ENCODE results near the gene GRHPR. TPM values are rescaled to one million over a fixed set of nuclear protein-coding genes. Genes with fewer than 3 reads are reported as not detected.

The GRHPR gene
- total and polyA plus RNA-seq, 2 donors from 2014 or later: 101 to 257 TPM

DNA sequence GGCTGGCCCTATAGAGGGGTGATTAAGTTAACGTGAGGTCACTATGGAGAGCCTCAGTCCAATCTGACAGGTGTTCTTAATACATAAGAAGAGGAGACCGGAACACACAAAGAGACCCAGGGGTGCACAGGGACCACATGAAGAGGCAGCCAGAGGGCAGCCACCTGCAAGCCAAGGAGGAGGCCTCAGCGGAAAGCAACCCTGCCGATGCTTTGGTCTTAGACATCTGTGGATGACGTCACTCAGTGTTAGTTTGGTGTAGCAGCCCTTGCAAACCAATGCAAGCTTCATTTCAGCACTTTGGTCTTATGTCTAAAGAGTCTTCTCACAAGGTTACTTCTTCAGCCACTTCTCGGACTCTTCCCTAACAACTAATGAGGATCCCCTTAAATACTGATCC is 47.6 kb upstream of the GRHPR start:
- DNase-seq (no peak), FAIRE-seq (no peak)
- intact Hi-C loops (cut with DNase I): no loop called here
- Histone ChIP-seq H3K36me3 (ENCODE audit: control insufficient read depth in 2 of 3, insufficient read depth in 3 of 3, low read length in 3 of 3) (no peaks in the 10 kb centered on the region), H3K4me3 (ENCODE audit: low read length in 3 of 3) (no peak overlapping the region), H3K9me3 (ENCODE audit: control insufficient read depth in 2 of 3, insufficient read depth in 1 of 3, low read length in 3 of 3) (no peaks in the 10 kb centered on the region), H3K27me3 (ENCODE audit: control insufficient read depth, insufficient read depth, low read length) (no peaks in the 10 kb centered on the region), H3K9ac (ENCODE audit: low read length in 3 of 3) (no peak overlapping the region), H3K4me1 (ENCODE audit: control insufficient read depth in 2 of 3, insufficient read depth in 2 of 3, low read depth in 1 of 3, low read length in 3 of 3) (no peaks in the 10 kb centered on the region), H3K27ac (ENCODE audit: low read depth in 2 of 2, low read length in 2 of 2) (no peak overlapping the region)
- TF ChIP-seq, protein P1, sequence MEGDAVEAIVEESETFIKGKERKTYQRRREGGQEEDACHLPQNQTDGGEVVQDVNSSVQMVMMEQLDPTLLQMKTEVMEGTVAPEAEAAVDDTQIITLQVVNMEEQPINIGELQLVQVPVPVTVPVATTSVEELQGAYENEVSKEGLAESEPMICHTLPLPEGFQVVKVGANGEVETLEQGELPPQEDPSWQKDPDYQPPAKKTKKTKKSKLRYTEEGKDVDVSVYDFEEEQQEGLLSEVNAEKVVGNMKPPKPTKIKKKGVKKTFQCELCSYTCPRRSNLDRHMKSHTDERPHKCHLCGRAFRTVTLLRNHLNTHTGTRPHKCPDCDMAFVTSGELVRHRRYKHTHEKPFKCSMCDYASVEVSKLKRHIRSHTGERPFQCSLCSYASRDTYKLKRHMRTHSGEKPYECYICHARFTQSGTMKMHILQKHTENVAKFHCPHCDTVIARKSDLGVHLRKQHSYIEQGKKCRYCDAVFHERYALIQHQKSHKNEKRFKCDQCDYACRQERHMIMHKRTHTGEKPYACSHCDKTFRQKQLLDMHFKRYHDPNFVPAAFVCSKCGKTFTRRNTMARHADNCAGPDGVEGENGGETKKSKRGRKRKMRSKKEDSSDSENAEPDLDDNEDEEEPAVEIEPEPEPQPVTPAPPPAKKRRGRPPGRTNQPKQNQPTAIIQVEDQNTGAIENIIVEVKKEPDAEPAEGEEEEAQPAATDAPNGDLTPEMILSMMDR (IDR thresholded peaks at IDR 0.05; ENCODE audit: borderline replicate concordance, extremely low read depth, insufficient read depth): no peak

DNA sequence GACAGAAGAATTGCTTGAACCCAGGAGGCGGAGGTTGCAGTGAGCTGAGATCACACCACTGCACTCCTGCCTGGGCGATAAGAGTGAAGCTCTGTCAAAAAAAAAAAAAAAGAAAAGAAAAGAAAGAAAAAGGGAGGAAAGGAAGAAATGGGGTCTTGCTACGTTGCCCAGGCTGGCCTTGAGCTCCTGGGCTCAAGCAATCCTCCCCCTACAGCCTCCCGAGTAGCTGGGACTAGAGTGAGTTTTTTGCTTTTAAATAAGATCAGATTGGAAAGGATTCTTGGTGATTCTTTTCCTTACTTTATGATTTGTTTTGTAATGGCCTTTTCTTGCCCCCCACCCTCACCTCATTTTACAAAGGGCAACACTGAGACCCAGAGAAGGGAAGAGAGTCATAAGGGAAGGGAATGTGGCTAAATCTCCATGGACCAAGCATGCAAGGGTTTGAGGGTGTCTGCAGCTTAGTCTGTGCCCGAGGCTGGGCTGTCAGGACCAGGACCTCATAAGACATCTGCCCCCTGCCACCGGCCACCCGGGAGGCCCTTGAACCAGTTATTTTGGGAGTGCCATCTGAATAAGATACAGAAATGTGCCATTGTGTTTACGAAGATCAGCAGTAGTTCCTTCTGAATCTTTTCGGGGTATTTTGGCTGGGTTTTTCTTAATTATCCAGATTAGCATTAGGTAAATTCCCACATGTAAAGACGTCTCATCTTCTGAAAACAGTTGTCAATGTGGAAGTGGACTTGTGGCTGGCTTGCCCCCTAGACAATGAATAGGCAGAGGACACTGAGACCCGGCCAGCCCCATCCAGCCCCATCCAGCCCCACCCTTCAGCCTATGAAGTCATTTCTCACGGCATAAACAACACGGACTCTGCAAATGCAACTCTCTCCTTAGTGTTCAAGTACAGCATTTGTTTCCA is 44.5 kb upstream of the GRHPR start:
- no peak for FAIRE-seq
- H3K27me3 ChIP-seq (ENCODE audit: control insufficient read depth, insufficient read depth, low read length): no peaks in the 10 kb centered on the region
- intact Hi-C loops (cut with DNase I): no loop called here
- no peak overlapping the region for H3K27ac ChIP-seq (ENCODE audit: low read depth in 2 of 2, low read length in 2 of 2)
- H3K9me3 ChIP-seq (ENCODE audit: control insufficient read depth in 2 of 3, insufficient read depth in 1 of 3, low read length in 3 of 3): no peaks in the 10 kb centered on the region
- no peaks in the 10 kb centered on the region for H3K36me3 ChIP-seq (ENCODE audit: control insufficient read depth in 2 of 3, insufficient read depth in 3 of 3, low read length in 3 of 3)
- H3K9ac ChIP-seq (ENCODE audit: low read length in 3 of 3): no peak overlapping the region
- H3K4me3 ChIP-seq (ENCODE audit: low read length in 3 of 3): no peak overlapping the region
- no peaks in the 10 kb centered on the region for H3K4me1 ChIP-seq (ENCODE audit: control insufficient read depth in 2 of 3, insufficient read depth in 2 of 3, low read depth in 1 of 3, low read length in 3 of 3)
- DNase-seq: no peak
- TF ChIP-seq, protein P1 (IDR thresholded peaks at IDR 0.05; ENCODE audit: borderline replicate concordance, extremely low read depth, insufficient read depth): no peak

DNA sequence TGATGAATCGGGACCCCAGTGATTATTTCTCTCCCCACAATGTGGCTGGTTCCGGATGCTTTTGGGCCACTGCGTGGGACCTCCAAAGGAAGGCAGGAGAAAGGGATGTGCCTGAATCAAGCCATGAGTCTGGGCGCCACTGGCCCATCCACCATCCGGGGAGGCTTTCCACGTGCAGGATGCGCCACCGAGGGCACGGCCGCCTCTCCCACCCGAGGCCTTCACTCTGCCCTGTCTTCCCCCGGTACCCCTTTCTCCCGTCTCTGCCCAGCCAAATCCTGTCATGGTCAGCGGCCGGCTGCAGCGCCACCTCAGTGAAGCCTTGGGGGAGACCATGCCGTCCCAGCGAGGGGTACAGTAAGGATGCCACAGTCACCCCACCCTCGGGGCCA is 43.9 kb upstream of the GRHPR start:
- intact Hi-C loops (cut with DNase I): no loop called here
- TF ChIP-seq, protein P1 (IDR thresholded peaks at IDR 0.05; ENCODE audit: borderline replicate concordance, extremely low read depth, insufficient read depth): no peak
- Histone ChIP-seq H3K4me3 (ENCODE audit: low read length in 3 of 3) (no peak overlapping the region), H3K9ac (ENCODE audit: low read length in 3 of 3) (no peak overlapping the region), H3K27ac (ENCODE audit: low read depth in 2 of 2, low read length in 2 of 2) (no peak overlapping the region), H3K36me3 (ENCODE audit: control insufficient read depth in 2 of 3, insufficient read depth in 3 of 3, low read length in 3 of 3) (no peaks in the 10 kb centered on the region), H3K4me1 (ENCODE audit: control insufficient read depth in 2 of 3, insufficient read depth in 2 of 3, low read depth in 1 of 3, low read length in 3 of 3) (no peaks in the 10 kb centered on the region), H3K9me3 (ENCODE audit: control insufficient read depth in 2 of 3, insufficient read depth in 1 of 3, low read length in 3 of 3) (no peaks in the 10 kb centered on the region), H3K27me3 (ENCODE audit: control insufficient read depth, insufficient read depth, low read length) (no peaks in the 10 kb centered on the region)
- FAIRE-seq (no peak), DNase-seq (no peak)
